AG04449 (cell line): Measurements from ENCODE around the gene LPIN1.
"Not testable (repeated sequence)": the region's sequence is repeated elsewhere in the genome, so short reads cannot be mapped to it uniquely, and the experiment has no call there.

Source experiments
- CTCF ChIA-PET: fragments of 350-600 bp; formaldehyde crosslinking; extraction: SDS; loops from one replicate; lab custom pipeline; 2021; ENCODE audit warnings: antibody characterized with exemption; lab: Yijun Ruan, JAX
- POLR2A ChIA-PET: fragments of 400-600, 350-600 bp; formaldehyde crosslinking; extraction: SDS; loops from one replicate; lab custom pipeline; 2020; ENCODE audit warnings: antibody characterized with exemption, inconsistent platforms; lab: Yijun Ruan, JAX
- DNase-seq: peaks from one replicate; pipeline ENCODE4 v3.0.0-alpha.2; 2010; ENCODE audit warnings: low read depth, low spot score
- H3K4me3 ChIP-seq: 2 replicates; pipeline ENCODE4 v1.5.1; 2011; ENCODE audit warnings: low read depth, mild to moderate bottlenecking, control low read depth, low read length
- CTCF ChIP-seq: IDR thresholded peaks from one replicate; pipeline ENCODE4 v1.5.1; 2011; ENCODE audit warnings: mild to moderate bottlenecking, moderate library complexity, low read length, control low read depth, inconsistent platforms; ENCODE audit not compliant: insufficient read depth; ENCODE audit errors: missing control alignments

LPIN1 gene

GRCh38 chr2:11852526-11853196 is 106.2 kb downstream of the LPIN1 start:
- CTCF ChIA-PET: interaction anchor here (1.3 to 1.7 kb wide), 2 partner anchors 9 to 11 kb away, joined by 3 to 6 read pairs; no protein-coding TSS in a partner anchor
- no peak overlapping the region for H3K4me3 ChIP-seq
- no peak for DNase-seq
- no peak for TF ChIP-seq CTCF
- POLR2A ChIA-PET: no interaction called here

- DNase-seq: no peak
- no peak overlapping the region for H3K4me3 ChIP-seq
- TF ChIP-seq CTCF: no peak
- POLR2A ChIA-PET: no interaction called here
- CTCF ChIA-PET: interaction anchor here (1.7 kb wide), 1 partner anchor 11 kb away, joined by 6 read pairs; no protein-coding TSS in a partner anchor
Measured at GRCh38 chr2:11853197-11853588, 106.8 kb downstream of the LPIN1 start.

GRCh38 chr2:11855064-11855760 is 108.8 kb downstream of the LPIN1 start:
- CTCF ChIA-PET: no interaction called here
- DNase-seq: no peak
- no peak overlapping the region for H3K4me3 ChIP-seq
- POLR2A ChIA-PET: no interaction called here
- no peak for TF ChIP-seq CTCF

GRCh38 chr2:11856095-11856494 is 109.7 kb downstream of the LPIN1 start:
- ChIA-PET POLR2A (no interaction called here), CTCF (no interaction called here)
- TF ChIP-seq CTCF: no peak
- H3K4me3 ChIP-seq: no peak overlapping the region
- DNase-seq: no peak

- no peak for DNase-seq
- no peak overlapping the region for H3K4me3 ChIP-seq
- CTCF ChIA-PET: no interaction called here
- POLR2A ChIA-PET: no interaction called here
- TF ChIP-seq CTCF: no peak
Measured at GRCh38 chr2:11858883-11859282, 112.5 kb downstream of the LPIN1 start.

GRCh38 chr2:11859975-11860374 is 113.5 kb downstream of the LPIN1 start:
- POLR2A ChIA-PET, DNase-seq, H3K4me3 ChIP-seq: not testable (repeated sequence)
- CTCF ChIA-PET: interaction anchor here (1.1 kb wide), 1 partner anchor 14 kb away, joined by 3 read pairs; no protein-coding TSS in a partner anchor
